HepG2 (cell line): ENCODE data around the gene RIMS3. TPM values are rescaled to one million over a fixed set of nuclear protein-coding genes. Genes with fewer than 3 reads are reported as not detected.
A peak's percentile ranks its signal among the peaks of the same experiment; 100 is the strongest.

Experiments used
- BRF2 ChIP-seq: sonication (generic); formaldehyde crosslinking; IDR thresholded peaks from 2 replicates; pipeline ENCODE4 v1.8.1; 2022; ENCODE audit warnings: mild to moderate bottlenecking, missing genetic modification reagents
- CHCHD3 ChIP-seq: sonication (generic); formaldehyde crosslinking; IDR thresholded peaks from 2 replicates; pipeline ENCODE4 v1.8.0; 2022; ENCODE audit warnings: mild to moderate bottlenecking, missing genetic modification reagents, moderate library complexity
- FOXC1 ChIP-seq: sonication (generic); formaldehyde crosslinking; IDR thresholded peaks from 2 replicates; pipeline ENCODE4 v1.8.0; 2022; ENCODE audit warnings: mild to moderate bottlenecking, missing genetic modification reagents, borderline replicate concordance
- GABPA ChIP-seq, 2 experiments: IDR thresholded peaks; 2 replicates each; pipeline ENCODE4 v1.6.1; 2011 to 2016; ENCODE audit warnings: low read depth in 2 of 2, low read length in 1 of 2, missing biosample characterization in 1 of 2, missing genetic modification characterization in 1 of 2
- GLI4 ChIP-seq: sonication (generic); formaldehyde crosslinking; IDR thresholded peaks from 2 replicates; pipeline ENCODE4 v1.5.1; 2020; ENCODE audit warnings: missing genetic modification reagents, mild to moderate bottlenecking, moderate library complexity, borderline replicate concordance
- JARID2 ChIP-seq: sonication (generic); formaldehyde crosslinking; IDR thresholded peaks from 2 replicates; pipeline ENCODE4 v1.8.1; 2023; ENCODE audit warnings: missing genetic modification reagents, inconsistent platforms; ENCODE audit not compliant: insufficient replicate concordance
- KDM5B ChIP-seq: sonication (generic); formaldehyde crosslinking; IDR thresholded peaks from 2 replicates; pipeline ENCODE4 v1.4.0; 2020; ENCODE audit warnings: missing genetic modification reagents, mild to moderate bottlenecking, borderline replicate concordance
- MATR3 ChIP-seq: sonication (generic); formaldehyde crosslinking; IDR thresholded peaks from 2 replicates; pipeline ENCODE4 v1.4.0; 2020; ENCODE audit warnings: missing genetic modification reagents
- MED1 ChIP-seq: sonication (generic); formaldehyde crosslinking; IDR thresholded peaks from 2 replicates; pipeline ENCODE4 v1.4.0; 2020; ENCODE audit warnings: missing genetic modification reagents
- MLX ChIP-seq: IDR thresholded peaks from 2 replicates; pipeline ENCODE4 v1.6.1; 2016
- TBP ChIP-seq: sonication (generic); formaldehyde crosslinking; IDR thresholded peaks from 2 replicates; pipeline ENCODE4 v1.5.0; 2020; ENCODE audit warnings: missing genetic modification reagents
- ZBTB39 ChIP-seq: sonication (generic); formaldehyde crosslinking; IDR thresholded peaks from 2 replicates; pipeline ENCODE4 v1.5.0; 2020; ENCODE audit warnings: missing genetic modification reagents
- ZNF138 ChIP-seq: sonication (generic); formaldehyde crosslinking; IDR thresholded peaks from 2 replicates; pipeline ENCODE4 v1.5.0; 2020; ENCODE audit warnings: mild to moderate bottlenecking, low read depth, missing genetic modification reagents
- ZNF292 ChIP-seq: sonication (generic); formaldehyde crosslinking; IDR thresholded peaks from 2 replicates; pipeline ENCODE4 v1.8.1; 2022; ENCODE audit warnings: mild to moderate bottlenecking, low read depth, missing genetic modification reagents, borderline replicate concordance
- ZNF441 ChIP-seq: sonication (generic); formaldehyde crosslinking; IDR thresholded peaks from 2 replicates; pipeline ENCODE4 v1.7.0; 2021; ENCODE audit warnings: missing genetic modification reagents, borderline replicate concordance
- ZNF644 ChIP-seq: IDR thresholded peaks from 2 replicates; pipeline ENCODE4 v1.6.1; 2016; ENCODE audit warnings: low read depth
- ZNF646 ChIP-seq: sonication (generic); formaldehyde crosslinking; IDR thresholded peaks from 2 replicates; pipeline ENCODE4 v1.9.0; 2021; ENCODE audit warnings: mild to moderate bottlenecking, missing genetic modification reagents
- ZNF788 ChIP-seq: sonication (generic); formaldehyde crosslinking; IDR thresholded peaks from 2 replicates; pipeline ENCODE4 v1.5.0; 2020; ENCODE audit warnings: mild to moderate bottlenecking, missing genetic modification reagents, borderline replicate concordance
- polyA plus RNA-seq, 8 experiments: library from polyadenylated mRNA; depleted of rRNA in 3 of 8; stranded (reverse) in 7 of 8; unstranded in 1 of 8; fragments of >200 nt; fragmentation: Illumina TruSeq in 4 of 8; extraction: Trizol in 4 of 8; gene quantifications; 2 replicates each; pipeline versions ENCODE4 v1.2.1 to v1.2.3, GENCODE V29; 2011 to 2016; ENCODE audit warnings: low read depth in 4 of 8, missing spikeins in 1 of 8, mixed read lengths in 1 of 8; ENCODE audit not compliant: insufficient read depth in 1 of 8
- total RNA-seq, 5 experiments: library from RNA; depleted of rRNA; stranded (reverse); fragments of >200 nt; fragmentation: Illumina TruSeq; extraction: Trizol; gene quantifications; 2 replicates each; pipeline ENCODE4 v1.2.3, GENCODE V29; 2016; ENCODE audit warnings: low read depth in 1 of 5

Gene RIMS3
- total and polyA plus RNA-seq, 2 of the 13 experiments (the other 11 are each of a cell fraction or from before 2014, with no cell fraction given): 2.1 to 5.4 TPM

GRCh38 chr1:40691538-40692428, 26.3 kb upstream of the RIMS3 start, which contains the start of gene NFYC (continued):
- TF ChIP-seq BRF2 (CRISPR knock-in tag) (no peak), ZNF788 (peak; percentile 90; the same call in 1 of the 2 replicates), MATR3 (CRISPR knock-in tag) (no peak), ZNF292 (CRISPR knock-in tag) (no peak), CHCHD3 (peak; percentile 98), MLX (CRISPR knock-in tag) (no peak), TBP (no peak), ZNF644 (CRISPR knock-in tag) (peak; percentile 53; the same call in 1 of the 2 replicates), JARID2 (no peak), GABPA (IDR thresholded peaks at IDR 0.05; ENCODE audit: low read depth, low read length) (no peak), GABPA (CRISPR knock-in tag; IDR thresholded peaks at IDR 0.05; ENCODE audit: low read depth) (no peak), GLI4 (CRISPR knock-in tag) (peak; percentile 89), ZNF646 (no peak), ZNF138 (CRISPR knock-in tag) (0 out of 2 replicates have a peak, but pooled peaks have one; percentile 40), ZNF441 (CRISPR knock-in tag) (peak; percentile 81), FOXC1 (peak; percentile 99), ZBTB39 (peak; percentile 59; the same call in 1 of the 2 replicates), KDM5B (CRISPR knock-in tag) (peak; percentile 96; the same call in 1 of the 2 replicates), MED1 (peak; percentile 49)
